ENCODE results near the gene RRP7A.
"Not testable (repeated sequence)": the region's sequence is repeated elsewhere in the genome, so short reads cannot be mapped to it uniquely, and the experiment has no call there.

The RRP7A gene

DNA sequence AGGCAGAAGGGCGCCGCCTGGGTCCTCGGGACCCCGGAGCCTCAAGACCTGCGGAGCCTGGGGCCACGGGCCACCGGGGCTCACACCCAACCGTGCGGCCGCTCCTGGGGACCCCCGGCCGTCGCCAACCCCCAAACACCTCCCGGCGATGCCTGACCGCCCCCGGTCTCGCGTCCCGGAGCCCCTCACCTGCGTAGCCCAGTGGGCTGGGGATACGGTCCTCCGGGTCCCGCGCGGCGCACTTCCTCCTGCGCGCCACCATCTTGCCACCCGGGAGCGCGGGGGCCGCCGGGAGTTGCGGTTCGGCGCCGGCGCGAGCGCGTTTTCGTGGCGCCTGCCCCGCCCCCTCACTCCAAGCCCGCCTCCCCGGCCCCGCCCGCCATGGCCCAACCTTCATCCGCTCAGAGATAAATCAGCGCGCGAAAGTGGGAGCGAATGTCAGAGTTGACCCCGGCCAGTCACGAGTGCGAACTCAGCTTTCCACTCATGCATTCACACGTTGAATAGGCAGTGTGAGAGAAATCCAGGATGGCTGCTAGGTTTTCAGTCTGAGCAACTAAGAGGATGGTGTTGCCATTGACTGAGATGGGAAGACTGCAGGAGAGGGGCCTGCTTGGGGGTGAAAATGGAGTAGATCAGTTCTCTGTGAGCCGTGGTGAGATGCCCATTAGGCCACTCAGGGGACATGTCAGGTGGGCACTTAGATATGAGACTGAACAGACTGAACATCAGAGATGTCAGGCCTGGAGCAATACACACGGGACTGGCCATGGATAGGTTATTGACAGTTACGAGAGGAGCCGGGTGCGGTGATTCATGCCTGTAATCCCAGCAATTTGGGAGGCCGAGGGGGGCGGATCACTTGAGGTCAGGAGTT lies at the start of gene RRP7A:
TSS of gene RRP7A (minus strand) at position 272 of the 877 bp plus-strand sequence. CDS start at position 262, 10 bp downstream.
- DNase-seq (ENCODE audit: low read depth), result peak; percentile 60
- peak within 1 kb of the TSS; percentile 71 for H3K4me3 ChIP-seq (replicated peaks; ENCODE audit: low read depth, low read length)
- TF ChIP-seq CTCF (IDR thresholded peaks at IDR 0.05; ENCODE audit: low read length, missing control alignments), result no peak

DNA sequence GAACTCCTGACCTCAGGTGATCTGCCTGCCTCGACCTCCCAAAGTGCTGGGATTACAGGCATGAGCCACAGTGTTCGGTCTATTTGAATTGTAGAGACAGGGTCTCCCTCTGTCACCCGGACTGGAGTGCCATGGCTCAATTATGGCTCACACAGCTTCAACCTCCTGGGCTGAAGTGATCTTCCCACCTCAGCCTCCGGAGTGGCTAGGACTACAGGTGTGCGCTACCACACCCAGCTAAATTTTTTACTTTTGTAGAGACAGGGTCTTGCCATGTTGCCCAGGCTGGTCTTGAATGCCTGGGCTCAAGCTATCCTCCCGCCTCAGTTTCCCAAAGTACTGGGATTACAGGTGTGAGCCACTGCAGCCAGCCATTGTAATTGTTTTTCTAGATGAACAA lies 48.4 kb upstream of the RRP7A start:
- DNase-seq (ENCODE audit: low read depth); H3K4me3 ChIP-seq (replicated peaks; ENCODE audit: low read depth, low read length): not testable (repeated sequence)

DNA sequence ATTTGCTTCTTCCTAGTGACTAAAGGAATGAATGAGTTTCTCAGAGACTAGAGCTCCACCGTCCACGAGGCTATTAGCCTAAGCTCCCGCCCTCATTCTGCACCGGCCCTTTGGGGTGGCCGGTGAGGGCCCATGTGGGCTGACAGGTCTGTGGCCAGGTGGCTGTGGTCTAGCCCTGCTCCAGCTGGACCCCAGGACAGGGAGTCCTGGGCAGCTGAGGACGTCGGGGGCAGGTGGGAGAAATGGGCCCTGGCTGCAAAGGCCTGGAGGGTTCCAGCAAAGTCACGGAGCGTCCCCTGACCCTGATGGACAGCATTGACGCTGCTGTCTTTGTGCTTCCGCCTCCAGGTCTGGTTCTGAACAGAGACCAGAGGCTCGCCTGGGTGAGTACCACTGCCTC lies 46.4 kb upstream of the RRP7A start:
- no peak for DNase-seq (ENCODE audit: low read depth)
- TF ChIP-seq CTCF (IDR thresholded peaks at IDR 0.05; ENCODE audit: low read length, missing control alignments), result no peak
- H3K4me3 ChIP-seq (replicated peaks; ENCODE audit: low read depth, low read length), result no peak overlapping the region

DNA sequence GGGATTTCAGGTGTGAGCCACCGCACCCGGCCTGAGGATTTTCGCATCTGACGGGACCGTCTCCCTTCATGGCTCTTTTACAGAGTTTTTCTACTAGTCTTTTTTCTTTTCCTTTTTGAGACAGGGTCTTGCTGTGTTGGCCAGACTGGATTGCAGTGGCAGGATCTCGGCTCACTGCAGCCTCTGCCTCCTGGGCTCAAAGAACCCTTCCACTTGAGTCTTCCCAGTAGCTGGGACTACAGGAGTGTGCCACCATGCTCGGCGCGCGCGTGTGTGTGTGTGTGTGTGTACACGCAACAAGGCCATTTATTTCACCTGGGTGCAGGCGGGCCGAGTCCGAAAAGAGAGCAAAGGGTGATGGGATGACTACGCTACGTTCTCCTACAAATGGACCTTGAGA lies 45.1 kb upstream of the RRP7A start:
- no peak for DNase-seq (ENCODE audit: low read depth)
- no peak overlapping the region for H3K4me3 ChIP-seq (replicated peaks; ENCODE audit: low read depth, low read length)

GRCh38 chr22:42563943-42564342 lies 44.3 kb upstream of the RRP7A start:
- DNase-seq (ENCODE audit: low read depth); H3K4me3 ChIP-seq (replicated peaks; ENCODE audit: low read depth, low read length): not testable (repeated sequence)

More for the DNA sequence above, 45.1 kb upstream of the RRP7A start:
- no peak for TF ChIP-seq CTCF (IDR thresholded peaks at IDR 0.05; ENCODE audit: low read length, missing control alignments)

GRCh38 chr22:42562684-42563083 lies 43.1 kb upstream of the RRP7A start:
- TF ChIP-seq CTCF (IDR thresholded peaks at IDR 0.05; ENCODE audit: low read length, missing control alignments), result no peak
- H3K4me3 ChIP-seq (replicated peaks; ENCODE audit: low read depth, low read length), result no peak overlapping the region
- no peak for DNase-seq (ENCODE audit: low read depth)

GRCh38 chr22:42562279-42562678 lies 42.7 kb upstream of the RRP7A start:
- no peak for DNase-seq (ENCODE audit: low read depth)
- TF ChIP-seq CTCF (IDR thresholded peaks at IDR 0.05; ENCODE audit: low read length, missing control alignments), result no peak
- no peak overlapping the region for H3K4me3 ChIP-seq (replicated peaks; ENCODE audit: low read depth, low read length)

DNA sequence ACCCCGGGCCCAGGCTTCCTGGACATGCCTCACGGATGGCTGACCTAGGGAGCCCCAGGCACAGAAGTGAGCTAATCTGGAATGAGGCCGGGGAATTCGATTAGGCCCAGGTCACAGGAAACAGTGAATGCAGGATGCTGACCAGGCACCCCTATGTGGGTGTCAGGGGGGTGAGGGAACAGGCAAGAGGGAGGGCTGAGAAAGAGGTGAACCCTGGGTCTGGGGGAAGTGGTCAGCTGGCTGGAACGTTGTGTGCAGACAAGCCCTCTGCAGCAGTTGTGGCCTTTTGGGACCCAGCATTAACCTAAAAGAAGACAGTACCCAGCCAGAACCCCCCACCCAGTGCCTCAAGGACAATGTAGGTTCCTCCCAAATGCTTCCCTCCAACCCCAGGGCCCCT lies 42.3 kb upstream of the RRP7A start:
- H3K4me3 ChIP-seq (replicated peaks; ENCODE audit: low read depth, low read length), result no peak overlapping the region
- no peak for TF ChIP-seq CTCF (IDR thresholded peaks at IDR 0.05; ENCODE audit: low read length, missing control alignments)
- DNase-seq (ENCODE audit: low read depth), result no peak
